Transverse colon (tissue), 4 donors: Measurements from ENCODE around the gene CORIN. TPM values are rescaled to one million over a fixed set of nuclear protein-coding genes. Genes with fewer than 3 reads are reported as not detected.

Source experiments
- DNase-seq: peaks from one replicate; pipeline ENCODE4 v3.0.0-alpha.2; 2019
- H3K27ac ChIP-seq, 4 donors: fragments of 200-600 bp; sonication (generic); 2 replicates each; pipeline ENCODE4 v1.5.1; 2016 to 2018; ENCODE audit warnings: inconsistent platforms in 4 of 4
- H3K27me3 ChIP-seq: fragments of 200-600 bp; sonication (generic); 2 replicates; pipeline ENCODE4 v1.5.1; 2017; ENCODE audit warnings: inconsistent platforms
- H3K36me3 ChIP-seq, 4 donors: fragments of 200-600 bp; sonication (generic); 2 replicates each; pipeline ENCODE4 v1.5.1; 2017 to 2019; ENCODE audit warnings: inconsistent platforms in 4 of 4
- H3K4me1 ChIP-seq, 4 donors: fragments of 200-600 bp; sonication (generic); 2 replicates each; pipeline ENCODE4 v1.5.1; 2017 to 2020; ENCODE audit warnings: inconsistent platforms in 4 of 4
- H3K4me3 ChIP-seq, 4 donors: fragments of 200-600 bp; sonication (generic); 1 replicate in 1 of 4; 2 replicates in 3 of 4; pipeline versions ENCODE4 v1.5.1 to v1.6.1; 2017 to 2019; ENCODE audit warnings: inconsistent platforms in 4 of 4
- H3K9me3 ChIP-seq, 2 donors: fragments of 200-600 bp; sonication (generic); 2 replicates each; pipeline ENCODE4 v1.5.1; 2017 to 2019; ENCODE audit warnings: inconsistent platforms in 2 of 2
- CTCF ChIP-seq, 5 experiments: fragments of 200-600 bp in 3 of 5; fragments of 450-650 bp in 2 of 5; sonication (generic) in 3 of 5; IDR thresholded peaks; 1 replicate in 2 of 5; 2 replicates in 3 of 5; pipeline ENCODE4 v1.5.1; 2016 to 2017; ENCODE audit warnings: antibody characterized with exemption in 5 of 5, inconsistent platforms in 3 of 5, mild to moderate bottlenecking in 2 of 5, moderate library complexity in 1 of 5
- EP300 ChIP-seq: sonication (generic); formaldehyde crosslinking; IDR thresholded peaks from one replicate; pipeline ENCODE4 v1.6.1; 2017; ENCODE audit warnings: antibody characterized with exemption, low read depth
- POLR2A ChIP-seq: fragments of 450-650 bp; IDR thresholded peaks from one replicate; pipeline ENCODE4 v1.6.1; 2016; ENCODE audit warnings: antibody characterized with exemption, mild to moderate bottlenecking, moderate library complexity
- POLR2AphosphoS5 ChIP-seq, 3 donors: sonication (generic); formaldehyde crosslinking; IDR thresholded peaks; one replicate each; pipeline ENCODE4 v1.6.1; 2016; ENCODE audit warnings: antibody characterized with exemption in 3 of 3
- WGBS, 2 donors: methylation state at CpG; one replicate each; pipeline ENCODE4 v1.1.5; 2018; ENCODE audit warnings: low coverage in 1 of 2; 5-methylcytosine and 5-hydroxymethylcytosine counted together
- in situ Hi-C, 4 donors: fragments of 200-750 bp; cut with MboI; loops; one replicate each; pipeline versions ENCODE4 v1.15.0 to v1.15.1; 2017; ENCODE audit warnings: low sequenced_read_pairs in 3 of 4, low pct_ligation_motif_present in 1 of 4, low pct_unique_long_range_greater_than_20kb in 1 of 4
- intact Hi-C: fragments of 100-400 bp; cut with DNase I; formaldehyde crosslinking; loops from one replicate; pipeline ENCODE4 v1.15.1; 2023; ENCODE audit warnings: low total_unique reads
- total RNA-seq, 4 donors: library from RNA; depleted of rRNA; stranded (reverse); fragments of >200 nt; gene quantifications; one replicate each; pipeline ENCODE4 v1.1.0, GENCODE V29; 2016

The CORIN gene
- total RNA-seq, 4 donors from 2014 or later, result 0.82 to 1.6 TPM; not detected in 2

DNA sequence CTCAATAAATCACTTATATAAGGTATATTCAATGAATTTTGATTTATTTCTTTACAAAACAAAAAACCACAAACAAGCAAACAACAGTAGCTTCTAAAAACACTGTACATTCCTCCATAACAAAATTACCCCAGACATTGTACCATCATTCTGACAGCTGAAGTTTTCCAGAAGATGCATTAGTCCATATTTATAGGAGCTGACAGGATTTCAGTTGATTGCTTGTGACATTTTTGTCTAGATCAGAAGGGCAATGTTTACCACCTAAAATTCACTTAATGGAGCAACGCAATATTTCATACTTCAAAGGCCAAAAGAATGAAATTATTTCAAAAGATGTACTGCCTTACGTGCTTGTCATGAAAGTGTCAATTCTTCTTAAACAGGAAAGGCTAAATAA is 185.8 kb downstream of the CORIN start:
- Histone ChIP-seq H3K36me3 (no peaks in the 10 kb centered on the region), H3K27ac (no peak overlapping the region), H3K4me1 (no peaks in the 10 kb centered on the region), H3K4me3 (no peak overlapping the region), H3K9me3 (no peaks in the 10 kb centered on the region), H3K27me3 (no peaks in the 10 kb centered on the region)
- 84 to 85% methylated on average over 2 of the region's 2 CpGs for WGBS, 2 donors
- intact Hi-C loops (no loop called here), in situ Hi-C loops (loop anchor here in 1 of 4 donors (25.0 kb wide), 1 partner anchor 185 kb away; the partner anchor contains the start of gene CORIN)
- TF ChIP-seq EP300, result no peak
- TF ChIP-seq POLR2A, result no peak
- no peak for TF ChIP-seq CTCF (IDR thresholded peaks at IDR 0.05)
- TF ChIP-seq POLR2AphosphoS5 (IDR thresholded peaks at IDR 0.05), result no peak
- DNase-seq, result no peak

GRCh38 chr4:47651231-47651630 is 186.6 kb downstream of the CORIN start:
- 51 to 52% methylated on average over 3 of the region's 3 CpGs for WGBS, 2 donors
- H3K9me3 ChIP-seq, result no peaks in the 10 kb centered on the region
- intact Hi-C loops, result no loop called here
- H3K27me3 ChIP-seq, result no peaks in the 10 kb centered on the region
- H3K36me3 ChIP-seq, result no peaks in the 10 kb centered on the region
- no peak overlapping the region for H3K4me3 ChIP-seq
- in situ Hi-C loops, result loop anchor here in 1 of 4 donors (25.0 kb wide), 1 partner anchor 186 kb away; the partner anchor contains the start of gene CORIN
- no peak overlapping the region for H3K27ac ChIP-seq
- no peaks in the 10 kb centered on the region for H3K4me1 ChIP-seq
- no peak for DNase-seq
- TF ChIP-seq POLR2AphosphoS5 (IDR thresholded peaks at IDR 0.05), result no peak
- no peak for TF ChIP-seq POLR2A
- TF ChIP-seq EP300, result no peak
- TF ChIP-seq CTCF (IDR thresholded peaks at IDR 0.05), result no peak

DNA sequence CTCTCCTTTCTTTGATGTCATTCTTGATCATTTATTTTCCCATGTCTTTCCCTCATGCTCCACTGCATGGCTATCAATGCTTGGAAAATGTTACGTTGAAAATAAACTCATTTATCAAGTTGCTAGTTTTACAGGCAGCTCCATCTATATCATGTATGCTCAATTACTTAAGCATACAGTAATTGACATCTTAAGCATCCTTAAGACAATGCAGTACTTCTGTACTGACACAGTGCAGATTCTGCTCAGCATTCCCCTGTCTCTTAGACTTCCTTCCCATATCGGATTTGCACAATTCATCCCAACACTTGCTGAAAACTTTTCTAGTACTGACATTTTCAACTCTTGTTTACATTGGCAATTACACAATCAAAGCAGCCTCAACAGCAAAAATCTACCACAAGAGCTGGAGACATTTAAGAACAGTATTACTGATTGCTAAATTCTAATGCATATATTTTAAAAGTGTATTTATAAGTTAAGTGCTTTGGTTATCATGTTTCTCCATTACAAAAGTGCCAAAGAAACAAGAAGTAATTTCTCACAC is 187.2 kb downstream of the CORIN start:
- intact Hi-C loops (no loop called here), in situ Hi-C loops (loop anchor here in 1 of 4 donors (25.0 kb wide), 1 partner anchor 187 kb away; the partner anchor contains the start of gene CORIN)
- Histone ChIP-seq H3K4me1 (no peaks in the 10 kb centered on the region), H3K9me3 (no peaks in the 10 kb centered on the region), H3K36me3 (no peaks in the 10 kb centered on the region), H3K27me3 (no peaks in the 10 kb centered on the region), H3K4me3 (no peak overlapping the region), H3K27ac (no peak overlapping the region)
- TF ChIP-seq EP300 (no peak), POLR2AphosphoS5 (IDR thresholded peaks at IDR 0.05) (no peak), POLR2A (no peak), CTCF (IDR thresholded peaks at IDR 0.05) (no peak)
- DNase-seq, result no peak
- 50 to 51% methylated on average over 2 of the region's 2 CpGs for WGBS, 2 donors

- 86 to 94% methylated on average over 3 of the region's 3 CpGs for WGBS, 2 donors
- Histone ChIP-seq H3K36me3 (no peaks in the 10 kb centered on the region), H3K4me1 (no peaks in the 10 kb centered on the region), H3K9me3 (no peaks in the 10 kb centered on the region), H3K27ac (no peak overlapping the region), H3K4me3 (no peak overlapping the region), H3K27me3 (no peaks in the 10 kb centered on the region)
- in situ Hi-C loops, result no loop called here
- intact Hi-C loops, result no loop called here
- DNase-seq, result no peak
- no peak for TF ChIP-seq POLR2AphosphoS5 (IDR thresholded peaks at IDR 0.05)
- TF ChIP-seq POLR2A, result no peak
- no peak for TF ChIP-seq EP300
- TF ChIP-seq CTCF (IDR thresholded peaks at IDR 0.05), result no peak
Observed at GRCh38 chr4:47647544-47647943, 190.3 kb downstream of the CORIN start.
